Vagina (tissue), 2 donors: ENCODE measurements around the gene SURF6.

Experiments
- POLR2A ChIP-seq, 2 donors: fragments of 450-650 bp; IDR thresholded peaks; one replicate each; pipeline ENCODE4 v1.6.1; 2017; ENCODE audit warnings: antibody characterized with exemption in 2 of 2, mild to moderate bottlenecking in 2 of 2, moderate library complexity in 2 of 2
- POLR2AphosphoS5 ChIP-seq, 2 donors: sonication (generic); formaldehyde crosslinking; IDR thresholded peaks; one replicate each; pipeline ENCODE4 v1.9.0; 2017; ENCODE audit warnings: antibody characterized with exemption in 2 of 2, mild to moderate bottlenecking in 2 of 2, low read depth in 1 of 2; ENCODE audit not compliant: insufficient read depth in 1 of 2
- TF ChIP-seq, protein P1 (sequence below), 3 experiments: fragments of 450-650 bp in 2 of 3; fragments of 200-600 bp in 1 of 3; sonication (generic) in 1 of 3; IDR thresholded peaks; one replicate each; pipeline ENCODE4 v1.5.1; 2017 to 2019; ENCODE audit warnings: antibody characterized with exemption in 3 of 3, mild to moderate bottlenecking in 2 of 3, moderate library complexity in 2 of 3

- TF ChIP-seq POLR2A (IDR thresholded peaks at IDR 0.05), result no peak
- TF ChIP-seq, protein P1, sequence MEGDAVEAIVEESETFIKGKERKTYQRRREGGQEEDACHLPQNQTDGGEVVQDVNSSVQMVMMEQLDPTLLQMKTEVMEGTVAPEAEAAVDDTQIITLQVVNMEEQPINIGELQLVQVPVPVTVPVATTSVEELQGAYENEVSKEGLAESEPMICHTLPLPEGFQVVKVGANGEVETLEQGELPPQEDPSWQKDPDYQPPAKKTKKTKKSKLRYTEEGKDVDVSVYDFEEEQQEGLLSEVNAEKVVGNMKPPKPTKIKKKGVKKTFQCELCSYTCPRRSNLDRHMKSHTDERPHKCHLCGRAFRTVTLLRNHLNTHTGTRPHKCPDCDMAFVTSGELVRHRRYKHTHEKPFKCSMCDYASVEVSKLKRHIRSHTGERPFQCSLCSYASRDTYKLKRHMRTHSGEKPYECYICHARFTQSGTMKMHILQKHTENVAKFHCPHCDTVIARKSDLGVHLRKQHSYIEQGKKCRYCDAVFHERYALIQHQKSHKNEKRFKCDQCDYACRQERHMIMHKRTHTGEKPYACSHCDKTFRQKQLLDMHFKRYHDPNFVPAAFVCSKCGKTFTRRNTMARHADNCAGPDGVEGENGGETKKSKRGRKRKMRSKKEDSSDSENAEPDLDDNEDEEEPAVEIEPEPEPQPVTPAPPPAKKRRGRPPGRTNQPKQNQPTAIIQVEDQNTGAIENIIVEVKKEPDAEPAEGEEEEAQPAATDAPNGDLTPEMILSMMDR (IDR thresholded peaks at IDR 0.05), result no peak
- no peak for TF ChIP-seq POLR2AphosphoS5 (IDR thresholded peaks at IDR 0.05; ENCODE audit: insufficient read depth in 1 of 2, low read depth in 1 of 2)
These were observed 8.1 kb upstream of the SURF6 start for GRCh38 chr9:133344071-133344470.
